NAMALWA (cell line): ENCODE measurements around the gene RPS15.
"Not testable (repeated sequence)": the region's sequence is repeated elsewhere in the genome, so short reads cannot be mapped to it uniquely, and the experiment has no call there.

ENCODE experiments used
- DNase-seq: peaks from one replicate; pipeline ENCODE4 v3.0.0-alpha.2; 2015; ENCODE audit warnings: low spot score

The RPS15 gene

DNA sequence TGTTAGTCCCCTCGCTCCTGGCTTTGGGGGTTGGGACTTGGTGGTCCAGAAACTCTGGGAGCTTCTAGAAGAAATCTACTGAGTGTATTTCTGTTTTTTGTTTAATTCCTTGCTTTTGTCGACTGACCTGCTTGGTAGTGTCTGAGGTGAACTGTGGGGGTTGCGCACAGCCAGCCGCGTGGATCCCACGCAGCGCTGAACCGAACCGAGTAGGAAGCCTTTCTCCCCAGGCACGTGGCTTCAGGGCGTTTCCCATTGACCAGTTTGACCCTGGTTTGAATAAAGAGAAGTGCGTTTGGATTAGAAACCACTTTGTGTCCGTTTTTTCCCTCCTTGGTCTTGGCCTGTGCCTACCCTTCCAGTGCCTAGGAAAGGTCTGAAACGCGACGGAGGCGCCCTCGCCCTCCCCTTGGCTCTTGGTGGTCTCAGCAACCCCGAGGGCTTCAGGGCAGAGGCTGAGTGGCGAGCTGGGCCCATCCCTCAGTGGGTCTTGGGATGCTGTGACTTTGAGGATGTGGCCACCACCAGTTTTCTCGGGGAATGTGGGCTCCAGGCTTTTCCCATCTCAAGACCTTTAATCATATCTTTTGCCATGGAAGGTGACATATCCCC, 2.7 kb upstream of the RPS15 start:
- DNase-seq: no peak

DNA sequence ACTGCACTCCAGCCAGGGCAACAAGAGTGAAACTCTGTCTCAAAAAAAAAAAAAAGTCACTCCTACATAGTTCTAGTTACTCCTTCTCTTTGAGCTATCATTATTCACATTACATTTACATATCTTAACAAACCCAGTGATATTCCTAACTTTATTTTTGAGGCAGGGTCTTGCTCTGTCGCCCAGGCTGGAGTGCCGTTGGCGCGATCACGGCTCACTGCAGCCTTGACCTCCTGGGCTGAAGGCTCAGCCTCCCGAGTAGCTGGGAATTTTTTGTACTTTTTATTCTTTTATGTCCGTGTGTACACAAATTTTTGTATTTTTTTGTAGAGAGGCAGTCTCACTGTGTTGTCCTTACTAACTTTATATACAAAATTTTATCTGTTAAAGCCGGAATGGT, 587 bp upstream of the RPS15 start:
- no peak for DNase-seq

DNA sequence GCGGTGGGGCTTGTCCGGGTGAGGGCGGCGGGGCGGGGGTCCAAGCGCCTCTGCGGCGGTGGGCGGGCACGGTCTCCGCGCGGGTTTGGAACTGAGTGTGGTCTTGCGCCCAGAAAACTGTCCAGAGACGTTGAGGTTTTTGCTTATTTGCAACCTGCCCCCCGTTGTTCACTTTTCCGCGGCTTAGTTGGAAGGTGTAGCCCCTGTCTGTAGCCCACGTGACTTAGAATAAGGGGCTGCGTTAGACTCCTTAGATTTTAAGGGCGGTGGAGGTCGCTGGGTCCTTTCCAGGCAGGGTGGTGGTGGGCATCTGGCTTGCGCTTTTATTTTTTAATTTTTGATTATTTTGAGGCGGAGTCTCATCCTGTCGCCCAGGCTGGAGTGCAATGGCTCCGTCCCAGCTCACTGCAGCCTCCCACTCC, 748 bp downstream of the RPS15 start:
- DNase-seq: peak; percentile 43

DNA sequence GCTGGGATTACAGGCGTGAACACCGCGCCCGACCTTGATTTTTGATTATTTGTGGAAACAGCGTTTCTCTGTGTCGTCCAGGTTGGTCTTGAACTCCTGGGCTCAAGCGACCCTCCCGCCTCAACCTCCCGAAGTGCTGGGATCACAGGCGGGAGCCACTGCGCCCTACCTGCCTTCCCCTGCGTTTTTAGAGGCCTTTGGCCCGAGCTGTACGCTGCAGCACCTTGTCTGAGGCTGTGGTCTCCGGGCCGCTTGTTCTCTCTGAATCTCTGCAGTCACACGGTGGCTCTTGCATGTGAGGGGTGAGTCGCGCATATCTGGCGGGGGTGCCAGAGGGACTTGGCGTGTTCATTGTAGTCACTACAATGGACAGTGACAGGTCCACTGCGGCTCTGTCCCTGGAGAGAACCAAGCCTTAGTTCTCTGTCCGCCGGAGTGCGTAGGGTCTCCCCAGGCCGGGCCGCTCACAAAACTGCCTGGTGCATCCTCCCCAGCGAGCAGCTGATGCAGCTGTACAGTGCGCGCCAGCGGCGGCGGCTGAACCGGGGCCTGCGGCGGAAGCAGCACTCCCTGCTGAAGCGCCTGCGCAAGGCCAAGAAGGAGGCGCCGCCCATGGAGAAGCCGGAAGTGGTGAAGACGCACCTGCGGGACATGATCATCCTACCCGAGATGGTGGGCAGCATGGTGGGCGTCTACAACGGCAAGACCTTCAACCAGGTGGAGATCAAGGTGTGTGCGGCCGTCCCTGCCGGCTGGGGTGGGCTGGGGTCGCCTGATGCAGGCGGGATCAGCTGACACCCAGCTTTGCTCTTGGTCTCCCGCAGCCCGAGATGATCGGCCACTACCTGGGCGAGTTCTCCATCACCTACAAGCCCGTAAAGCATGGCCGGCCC, 1.6 kb downstream of the RPS15 start:
- DNase-seq: not testable (repeated sequence)

DNA sequence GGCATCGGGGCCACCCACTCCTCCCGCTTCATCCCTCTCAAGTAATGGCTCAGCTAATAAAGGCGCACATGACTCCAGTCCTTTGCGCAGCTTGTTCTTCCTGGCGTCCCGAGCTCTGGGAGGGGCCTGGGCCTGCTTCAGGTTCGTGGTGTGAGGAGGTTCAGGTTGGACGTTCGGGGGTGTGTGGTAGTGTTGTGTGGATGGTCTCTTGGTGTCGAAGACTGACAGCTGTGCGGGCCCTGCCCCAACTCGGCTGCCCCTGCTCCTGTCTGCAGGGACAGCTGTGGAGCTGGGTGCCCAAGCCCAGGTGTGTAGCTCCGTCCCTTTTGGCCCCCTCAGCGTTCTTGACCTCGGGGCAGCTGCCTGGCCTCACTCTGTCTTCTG, 2.2 kb downstream of the RPS15 start:
- DNase-seq: no peak

DNA sequence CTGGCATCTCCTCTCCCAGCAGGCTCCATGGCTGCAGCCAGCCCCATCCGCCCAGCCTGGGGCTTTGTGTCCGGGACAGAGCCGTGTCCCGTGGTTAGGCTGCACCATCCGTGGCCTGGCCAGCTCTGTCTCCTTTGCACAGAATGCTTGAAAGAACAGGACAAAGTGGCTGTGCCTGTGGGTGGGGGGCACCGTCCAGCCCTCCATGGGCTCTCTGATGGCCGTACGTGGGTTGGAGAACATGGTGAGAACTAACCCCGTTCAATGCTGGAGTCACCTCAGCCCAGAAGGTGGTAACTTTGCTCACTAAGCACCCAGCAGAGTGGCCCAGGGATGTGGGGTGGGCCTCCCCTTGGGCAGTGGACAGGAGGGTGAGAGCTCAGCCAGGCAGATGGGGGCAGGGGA, 2.8 kb downstream of the RPS15 start:
- no peak for DNase-seq

DNA sequence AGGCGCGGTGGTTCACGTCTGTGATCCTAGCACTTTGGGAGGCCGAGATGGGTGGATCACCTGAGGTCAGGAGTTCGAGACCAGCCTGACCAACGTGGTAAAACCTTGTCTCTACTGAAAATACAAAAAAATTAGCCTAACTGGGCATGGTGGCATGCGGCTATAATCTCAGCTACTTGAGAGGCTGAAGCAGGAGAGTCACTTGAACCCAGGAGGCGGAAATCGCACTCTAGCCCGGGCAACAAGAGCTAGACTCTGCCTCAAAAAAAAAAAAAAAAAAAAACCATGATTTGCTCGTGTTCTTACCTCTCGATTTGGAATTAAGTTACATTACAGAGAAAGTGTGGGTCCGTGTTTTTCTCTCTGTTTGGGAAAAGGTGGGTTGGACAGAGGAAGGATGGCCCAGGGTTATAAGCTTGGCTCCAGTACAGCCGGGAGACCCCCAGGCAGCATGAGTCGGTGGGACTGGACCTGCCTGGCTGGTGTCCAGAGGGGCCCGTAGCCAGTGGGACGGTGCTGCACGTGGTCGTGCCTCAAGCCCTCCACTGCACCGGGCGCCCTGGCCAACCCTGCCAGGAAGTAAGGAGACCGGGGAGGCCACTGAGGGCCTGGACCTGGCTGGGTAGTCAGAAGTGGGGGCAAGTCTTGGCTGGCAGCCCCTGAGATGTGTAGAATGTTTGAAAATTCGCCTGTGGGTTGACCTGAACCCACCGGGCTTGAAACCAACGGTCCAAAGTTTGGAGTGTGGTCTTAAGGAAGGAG, 3.7 kb downstream of the RPS15 start:
- no peak for DNase-seq

DNA sequence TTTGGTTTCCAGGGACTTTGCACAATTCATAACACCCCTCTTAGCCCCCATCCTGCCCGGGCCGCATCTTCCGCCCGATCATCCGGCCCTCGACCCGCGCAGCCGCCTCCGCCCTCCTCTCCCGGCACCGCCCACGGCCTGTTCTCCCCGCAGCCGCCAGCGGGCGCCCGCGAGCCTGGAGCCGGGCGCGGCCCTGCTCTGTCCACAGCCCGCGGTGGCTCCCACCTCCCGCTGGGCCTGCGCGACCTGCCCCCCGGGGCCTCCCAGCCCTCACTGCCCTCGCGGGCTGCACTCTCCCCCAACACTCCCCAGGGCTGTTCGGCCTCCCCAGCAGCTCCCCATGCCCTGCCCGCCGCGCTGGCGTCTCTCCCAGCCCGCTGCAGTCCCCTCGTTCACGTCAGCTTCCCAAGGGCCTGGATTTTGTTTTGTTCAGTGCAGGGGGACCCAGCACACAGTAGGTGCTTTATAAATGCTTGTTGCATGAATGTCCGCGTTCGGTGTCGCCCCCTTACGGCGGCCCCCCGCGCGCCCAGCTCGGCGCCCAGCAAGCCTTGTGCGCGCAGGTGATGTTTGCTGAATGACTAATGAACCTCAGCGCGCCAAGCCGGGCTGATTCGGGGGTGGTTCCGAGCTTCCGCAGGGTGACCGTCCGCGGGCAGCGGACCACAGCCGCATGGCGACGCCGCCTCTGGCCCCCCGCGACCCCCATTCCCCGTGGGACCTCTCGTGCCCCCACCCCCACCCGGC, 7.2 kb downstream of the RPS15 start:
- DNase-seq: peak; percentile 82

DNA sequence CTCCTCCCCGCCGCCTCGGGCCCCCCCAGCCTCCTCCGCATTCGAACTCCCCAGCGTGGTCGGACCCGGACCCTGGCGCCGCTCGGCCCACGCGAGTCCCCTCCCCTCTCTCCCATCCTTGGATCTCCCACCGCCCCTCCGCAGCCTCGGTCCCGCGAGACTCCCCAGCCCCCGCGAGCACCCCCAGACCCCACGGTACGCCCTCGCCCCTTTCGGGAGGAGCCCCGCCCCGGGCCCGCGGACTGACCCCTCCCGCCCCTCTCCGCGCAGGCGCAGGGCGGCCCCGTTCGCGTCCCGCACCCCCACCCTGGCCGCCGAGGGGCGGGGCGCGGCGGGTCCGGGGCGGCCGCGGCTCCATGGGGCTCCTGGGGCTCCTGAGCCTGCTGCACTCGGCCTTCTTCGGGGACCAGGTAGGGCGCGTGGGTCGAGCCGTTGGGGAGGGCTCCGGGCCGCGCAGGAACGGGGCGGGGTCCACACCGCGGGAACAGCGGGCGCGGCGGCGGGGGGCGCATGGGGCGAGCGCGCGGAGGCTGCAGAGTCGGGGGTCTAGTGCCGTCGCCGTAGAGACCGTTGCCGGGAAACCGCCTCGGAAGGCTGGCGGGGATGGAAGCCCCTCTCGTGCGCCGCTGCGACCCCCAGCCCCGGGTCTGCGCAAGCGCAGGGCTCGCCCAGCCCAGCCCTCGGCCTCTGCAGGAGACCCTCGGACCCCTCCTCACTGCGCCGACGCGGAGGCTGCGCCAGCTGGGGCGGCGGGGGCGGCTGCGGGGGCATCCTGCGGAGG, 7.9 kb downstream of the RPS15 start:
- no peak for DNase-seq

DNA sequence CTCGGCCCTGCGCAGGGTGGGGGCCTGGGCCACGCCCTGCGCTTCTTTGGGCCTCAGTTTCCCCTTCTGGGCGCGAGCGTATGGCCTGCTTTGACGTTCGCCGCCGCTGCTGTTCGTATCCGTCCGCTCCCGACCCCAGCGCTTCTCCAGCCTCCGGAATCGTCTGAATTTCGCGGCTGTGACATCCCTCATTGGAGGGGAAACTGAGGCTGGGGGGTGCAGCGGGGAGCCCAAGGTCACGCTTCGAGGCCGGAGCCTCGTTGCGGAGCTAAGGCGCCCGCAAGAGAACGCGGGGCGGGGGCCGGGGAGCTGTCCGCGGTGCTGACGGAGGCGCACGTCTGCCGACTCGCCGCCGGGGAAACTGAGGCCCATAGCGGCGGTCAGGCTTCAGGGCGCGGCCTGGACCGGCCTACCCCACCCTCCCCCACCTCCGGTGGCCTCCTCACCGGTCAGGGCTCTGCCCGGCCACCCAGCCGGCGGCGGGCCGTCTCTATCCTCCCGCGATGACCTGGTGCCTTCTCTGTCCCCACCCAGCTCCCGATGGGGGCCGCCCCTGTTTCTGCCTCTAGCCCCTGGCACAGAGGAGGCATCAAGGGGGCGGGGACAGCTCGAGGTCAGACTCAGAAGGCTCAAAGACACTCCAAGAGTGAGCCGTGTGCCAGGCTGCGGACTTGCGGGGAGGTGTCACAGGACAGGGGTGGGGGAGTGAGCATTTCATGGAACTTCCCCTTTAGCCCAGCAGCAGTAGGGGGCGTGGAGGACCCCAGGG, 8.7 kb downstream of the RPS15 start:
- DNase-seq: peak; percentile 50

DNA sequence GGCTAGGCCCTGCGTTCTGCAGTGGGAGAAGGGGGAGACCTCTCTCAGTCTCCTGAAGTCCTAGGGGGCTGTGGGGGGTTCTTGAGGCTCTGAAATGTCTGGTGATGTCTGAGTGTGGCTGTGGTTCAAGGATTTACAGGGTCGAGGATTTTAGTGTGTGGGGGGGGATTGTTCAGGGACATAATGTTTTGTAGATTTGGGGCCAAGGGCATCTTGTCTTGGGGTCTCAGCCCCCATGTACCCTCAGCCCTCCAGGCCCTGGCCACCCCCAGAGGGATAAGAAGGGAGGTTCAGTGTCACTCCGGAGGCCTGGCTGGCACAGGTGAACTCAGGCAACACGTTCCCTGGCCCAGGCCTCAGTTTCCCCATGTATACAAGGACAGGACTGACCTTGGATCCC, 9.3 kb downstream of the RPS15 start:
- no peak for DNase-seq

DNA sequence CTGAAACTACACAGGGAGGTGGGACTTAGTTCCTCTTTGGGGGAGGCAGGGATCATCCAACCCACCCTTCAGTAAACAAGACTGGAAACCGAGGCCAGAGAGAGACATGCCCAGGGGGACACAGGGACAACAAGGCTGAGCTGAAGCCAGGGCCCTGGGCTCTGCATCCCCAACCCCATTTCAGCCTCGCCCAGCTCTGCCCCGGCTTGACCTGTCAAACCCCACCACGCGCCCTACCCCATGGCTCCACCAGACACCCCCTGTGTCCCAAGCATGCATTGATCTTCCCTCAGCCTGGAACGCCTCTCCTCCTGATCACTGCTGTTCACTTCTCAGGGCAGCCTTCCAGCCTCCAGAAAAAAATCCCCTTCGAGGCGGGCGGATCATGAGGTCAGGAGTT, 9.7 kb downstream of the RPS15 start:
- no peak for DNase-seq

DNA sequence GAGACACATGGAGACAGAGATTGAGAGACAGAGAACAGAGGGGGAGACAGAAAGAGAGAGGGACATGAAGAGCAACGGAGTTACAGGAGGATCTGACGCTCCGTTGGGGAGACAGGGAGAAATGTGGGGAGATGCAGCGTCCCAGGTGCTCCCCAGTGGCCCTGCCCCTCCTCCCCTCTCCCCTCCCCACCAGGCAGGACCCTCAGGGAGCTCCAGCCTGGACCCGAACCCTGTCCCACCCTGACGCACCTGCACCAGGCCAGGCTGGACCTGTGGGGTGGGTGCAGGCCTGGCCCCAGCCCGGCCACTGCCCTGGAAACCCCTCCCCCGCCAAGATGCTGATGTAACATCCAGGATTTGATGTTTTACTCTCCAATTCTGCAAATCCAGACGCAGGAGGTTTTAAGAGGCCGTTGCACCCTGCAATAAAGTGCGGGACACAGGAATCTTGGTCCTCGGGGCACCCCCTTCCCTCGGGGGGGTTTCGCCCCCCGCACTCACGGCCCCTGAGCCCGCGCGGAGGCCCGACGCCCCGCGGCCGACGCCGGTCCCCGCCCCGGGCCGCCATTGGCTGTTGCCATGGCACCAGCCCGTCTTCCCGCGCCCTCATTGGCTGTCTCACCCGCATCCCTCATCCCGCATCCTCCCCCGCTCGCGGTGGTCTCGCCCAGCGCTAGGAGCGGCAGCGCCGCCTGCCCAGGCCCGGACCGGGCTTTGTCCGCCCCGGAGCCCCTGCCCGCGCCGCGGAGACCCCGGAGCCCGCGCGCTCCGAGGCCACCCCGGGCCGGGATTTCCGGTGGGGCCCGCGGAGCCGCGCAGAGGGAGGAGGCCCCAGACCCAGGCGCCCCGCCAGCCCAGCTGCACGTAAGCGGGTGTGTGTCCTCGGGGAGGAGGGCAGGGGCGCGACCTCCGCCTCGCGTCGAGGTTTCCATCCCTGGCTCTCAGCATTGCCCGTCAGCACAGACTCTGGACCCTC, 11.6 kb downstream of the RPS15 start, which contains the start of gene APC2:
Gene APC2, plus strand, starts transcription at position 655 of the 976 bp plus-strand sequence. CDS start 2,881 bp downstream, outside the sequence.
- peak; percentile 66 for DNase-seq

DNA sequence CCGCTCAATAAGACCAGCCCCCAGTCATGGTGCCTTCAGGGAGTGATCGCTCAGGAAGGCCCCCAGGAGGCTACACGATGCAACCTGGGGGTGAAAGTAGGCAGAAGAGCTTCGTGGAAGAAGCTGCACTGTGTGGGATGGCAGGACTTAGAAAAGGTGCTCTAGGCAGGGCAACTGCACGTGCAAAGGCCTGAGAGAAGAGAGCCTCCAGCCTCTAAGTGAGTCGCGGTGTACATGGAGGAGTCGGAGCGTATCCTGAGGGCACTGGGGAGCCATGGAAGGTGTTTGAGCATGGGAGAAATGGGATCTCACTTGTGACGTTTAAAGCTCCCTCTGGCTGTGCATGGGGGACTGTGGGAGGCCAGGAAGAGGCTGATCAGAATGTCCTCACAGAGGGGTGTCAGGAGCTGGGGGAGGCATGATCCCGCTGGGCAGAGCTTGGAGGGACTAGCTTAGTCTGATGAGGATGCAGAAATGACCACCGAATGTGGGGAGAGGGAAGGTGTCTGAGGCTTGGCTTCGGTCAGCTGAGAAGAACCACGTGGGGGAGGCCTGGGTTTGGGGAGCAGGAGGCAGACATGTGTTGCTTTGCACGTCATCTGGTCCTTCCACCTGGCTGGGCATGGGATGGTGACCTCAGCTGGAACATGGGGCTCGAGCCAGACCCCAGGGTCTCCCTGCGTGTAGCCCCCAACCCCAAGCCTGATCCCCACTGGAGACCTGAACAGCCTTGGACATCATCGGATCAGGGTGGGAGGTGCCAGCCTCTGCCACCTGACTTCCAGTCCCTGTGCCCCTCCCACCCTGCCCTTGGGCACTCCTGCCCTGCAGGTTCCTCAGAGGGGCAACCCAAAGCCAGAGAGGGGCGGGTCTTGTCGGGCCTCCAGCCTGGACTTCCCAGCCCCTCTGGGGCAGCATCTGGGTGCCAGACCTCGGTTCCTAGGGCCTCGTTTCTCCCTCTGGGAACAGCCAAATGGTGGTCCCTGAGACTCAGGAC, 12.8 kb downstream of the RPS15 start:
- peak; percentile 50 for DNase-seq

DNA sequence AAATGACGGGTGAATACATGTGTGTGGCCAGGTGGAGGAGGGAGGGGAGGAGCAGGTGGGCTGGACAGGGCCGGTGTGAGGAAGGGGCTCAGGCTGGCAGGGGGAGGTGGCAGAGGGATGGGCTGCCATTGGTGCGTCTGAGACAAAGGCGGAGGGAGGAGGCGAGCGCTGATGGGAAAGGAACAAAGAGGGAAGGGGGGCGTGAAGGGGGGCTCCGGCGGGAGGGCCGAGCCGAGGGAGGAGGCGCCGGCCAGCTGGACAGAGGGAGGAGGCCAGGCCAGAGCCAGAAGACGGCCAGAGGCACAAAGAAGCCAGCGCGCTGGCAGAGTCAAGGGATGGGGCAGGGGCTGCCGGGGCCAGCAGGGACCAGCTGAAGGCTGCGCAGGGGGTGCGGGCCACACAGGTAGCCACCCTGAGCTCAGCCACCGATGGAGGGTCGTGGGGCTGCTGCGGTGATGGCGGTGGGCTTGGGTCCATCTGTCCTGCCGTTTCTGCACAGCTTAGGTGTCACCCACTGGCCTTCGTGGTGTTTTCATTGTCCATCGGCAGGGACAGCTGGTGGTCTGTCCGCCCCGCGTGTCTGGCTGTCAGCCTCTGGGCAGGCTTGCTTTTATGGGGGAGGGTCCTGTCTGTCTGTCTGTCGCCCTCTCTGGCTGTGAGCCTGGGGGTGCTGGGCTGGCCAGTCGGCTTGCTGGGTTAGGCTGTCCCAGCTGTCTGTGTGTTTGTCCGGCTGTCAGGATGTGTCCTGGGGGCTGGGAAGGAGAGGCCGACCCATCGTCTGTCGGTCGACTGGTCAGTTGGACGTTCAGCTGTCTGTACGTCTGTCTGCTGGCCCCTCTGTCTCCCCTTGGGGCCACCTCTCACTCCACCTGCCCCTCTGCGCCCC, 14.0 kb downstream of the RPS15 start:
- DNase-seq: no peak

DNA sequence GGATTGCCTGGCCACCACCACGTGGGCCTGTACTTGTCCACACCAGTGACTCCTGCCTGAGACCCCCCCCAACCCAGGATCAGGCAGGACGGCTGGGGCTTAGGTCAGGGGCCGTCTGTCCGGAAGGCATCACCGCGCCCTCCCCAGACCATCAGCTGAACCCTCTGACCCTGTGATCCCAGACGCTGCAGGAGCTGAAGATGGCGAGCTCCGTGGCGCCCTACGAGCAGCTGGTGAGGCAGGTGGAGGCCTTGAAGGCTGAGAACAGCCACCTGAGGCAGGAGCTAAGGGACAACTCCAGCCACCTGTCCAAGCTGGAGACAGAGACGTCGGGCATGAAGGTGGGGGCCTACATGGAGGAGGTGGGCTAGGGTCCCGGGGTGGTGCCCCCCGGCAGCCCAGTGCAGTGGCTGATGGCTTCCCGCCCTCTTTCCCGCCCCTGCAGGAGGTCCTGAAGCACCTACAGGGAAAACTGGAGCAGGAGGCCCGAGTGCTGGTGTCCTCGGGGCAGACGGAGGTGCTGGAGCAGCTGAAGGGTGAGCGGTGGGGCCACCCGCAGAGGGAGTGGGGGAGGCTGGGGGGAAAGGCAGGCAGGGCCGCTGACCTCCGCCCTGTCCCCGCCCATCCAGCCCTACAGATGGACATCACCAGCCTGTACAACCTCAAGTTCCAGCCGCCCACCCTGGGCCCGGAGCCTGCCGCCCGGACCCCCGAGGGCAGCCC, 14.8 kb downstream of the RPS15 start:
- no peak for DNase-seq
